Activated T-cell treated with anti-CD3 and anti-CD28 coated beads for 24 hours (primary cell): ENCODE data around the gene DENND1C.
A peak's percentile ranks its signal among the peaks of the same experiment; 100 is the strongest.
"Not testable (repeated sequence)": the region's sequence is repeated elsewhere in the genome, so short reads cannot be mapped to it uniquely, and the experiment has no call there.

Experiments
- DNase-seq: peaks from one replicate; pipeline ENCODE4 v3.0.0-alpha.2; 2020; ENCODE audit warnings: low read depth

DENND1C gene

DNA sequence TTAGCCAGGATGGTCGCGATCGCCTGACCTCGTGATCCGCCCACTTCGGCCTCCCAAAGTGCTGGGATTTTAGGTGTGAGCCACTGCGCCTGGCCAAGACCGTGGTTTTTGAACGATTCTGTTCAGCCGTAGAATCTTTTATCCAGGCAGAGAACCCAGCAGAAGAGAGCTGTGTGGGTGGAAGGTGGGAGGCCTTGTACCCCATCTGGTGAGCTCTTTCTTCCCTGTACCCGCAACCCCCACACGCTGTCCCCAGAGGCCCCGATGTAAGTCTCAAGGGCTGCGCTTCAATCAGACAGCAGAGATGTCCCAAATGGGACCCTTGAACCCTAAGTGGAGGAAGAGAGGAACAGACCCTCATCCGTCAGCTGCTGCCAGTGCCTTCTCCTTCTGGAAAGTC, 25.7 kb downstream of the DENND1C start:
- no peak for DNase-seq

DNA sequence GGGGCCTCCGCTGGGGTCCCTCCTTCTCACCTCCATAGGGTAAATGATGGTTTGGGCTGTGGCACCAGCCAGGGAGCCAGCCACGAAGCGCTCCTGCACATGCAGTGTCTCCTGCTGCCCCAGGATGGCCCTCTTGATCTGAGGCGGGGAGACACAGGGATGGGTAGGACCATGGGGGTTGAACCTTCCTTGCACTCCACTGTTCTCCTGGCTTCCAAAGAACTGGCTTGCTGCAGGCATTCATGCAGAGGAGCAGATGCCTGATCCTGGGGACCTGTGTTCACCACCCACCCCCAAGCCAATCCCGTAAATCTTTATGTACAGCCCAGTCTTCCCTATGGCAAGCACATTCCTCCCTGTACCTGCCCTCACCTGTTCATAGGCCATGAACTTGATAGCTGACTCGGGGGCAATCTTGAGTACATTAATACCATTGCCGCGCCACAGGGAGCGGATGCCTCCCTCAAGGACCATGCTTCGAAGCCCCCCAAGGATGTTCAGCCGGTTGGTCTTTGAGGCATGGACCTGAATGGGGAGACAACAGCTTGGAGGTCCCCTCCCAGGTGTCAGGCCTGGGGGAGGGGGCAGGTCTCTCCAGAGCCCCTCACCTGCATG, 27.5 kb downstream of the DENND1C start:
- DNase-seq, result no peak

DNA sequence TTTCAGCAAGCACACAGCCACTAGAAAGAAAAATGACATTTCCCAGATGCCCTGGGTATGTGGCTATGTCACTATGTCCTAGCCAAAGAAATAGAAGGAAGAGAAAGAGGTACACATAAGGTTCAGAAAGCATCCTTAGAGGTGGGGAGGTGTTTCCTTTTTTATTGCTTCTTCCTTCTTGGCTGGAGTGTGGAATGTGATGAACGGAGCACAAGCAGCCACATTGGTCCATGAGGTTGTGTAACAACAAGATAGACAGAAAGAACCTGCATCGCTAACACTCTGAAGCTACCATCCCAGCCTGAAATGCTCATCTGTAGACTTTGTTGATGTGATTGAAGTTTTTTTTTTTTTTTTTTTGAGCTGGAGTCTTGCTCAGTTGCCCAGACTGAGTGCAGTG, 28.7 kb downstream of the DENND1C start:
- no peak for DNase-seq

DNA sequence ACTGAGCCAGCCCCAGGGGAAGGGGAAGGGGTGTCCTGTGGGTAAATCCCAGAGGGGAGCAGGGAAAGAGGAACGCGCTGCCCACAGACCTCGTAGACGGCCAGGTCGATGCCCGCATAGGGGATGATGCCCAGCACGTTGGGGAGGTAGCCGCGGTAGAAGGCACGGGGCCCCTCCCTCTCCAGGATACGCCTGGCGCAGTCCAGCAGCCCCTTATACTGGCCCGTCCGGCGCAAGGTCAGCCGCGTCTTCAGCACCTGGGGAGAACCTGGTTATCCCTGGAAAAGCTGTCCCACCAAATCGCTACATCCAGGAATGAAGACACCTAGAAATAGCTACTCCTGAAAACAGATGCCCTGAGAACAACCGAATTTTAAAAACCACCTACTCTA, 29.4 kb downstream of the DENND1C start:
- no peak for DNase-seq

DNA sequence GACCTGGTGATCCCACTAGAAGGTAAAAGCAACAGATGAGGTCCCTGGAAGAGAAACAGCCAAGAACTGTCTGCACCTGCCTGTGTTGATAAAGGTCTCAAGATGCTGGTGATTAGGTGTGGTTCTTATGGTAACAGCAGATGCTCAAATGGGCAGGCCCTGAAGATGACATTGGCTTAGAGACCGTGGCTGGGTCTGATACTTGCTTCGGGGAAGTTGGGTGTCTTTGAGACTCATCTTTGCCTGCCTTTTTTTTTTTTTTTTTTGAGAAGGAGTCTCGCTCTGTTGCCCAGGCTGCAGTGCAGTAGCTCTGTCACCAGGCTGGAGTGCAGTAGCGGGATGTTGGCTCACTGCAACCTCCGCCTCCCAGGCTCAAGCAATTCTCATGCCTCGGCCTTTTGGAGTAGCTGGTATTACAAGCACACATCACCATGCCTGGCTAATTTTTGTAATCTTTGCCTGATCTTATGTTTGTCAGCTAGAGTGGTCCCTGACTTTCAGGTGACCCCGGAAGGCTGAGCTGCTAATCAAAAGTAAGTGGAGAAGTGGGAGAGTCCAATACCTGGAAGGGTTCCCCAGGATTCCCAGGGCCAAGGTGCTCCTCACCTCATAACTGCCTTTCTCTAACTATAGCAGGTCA, 29.9 kb downstream of the DENND1C start:
- no peak for DNase-seq

DNA sequence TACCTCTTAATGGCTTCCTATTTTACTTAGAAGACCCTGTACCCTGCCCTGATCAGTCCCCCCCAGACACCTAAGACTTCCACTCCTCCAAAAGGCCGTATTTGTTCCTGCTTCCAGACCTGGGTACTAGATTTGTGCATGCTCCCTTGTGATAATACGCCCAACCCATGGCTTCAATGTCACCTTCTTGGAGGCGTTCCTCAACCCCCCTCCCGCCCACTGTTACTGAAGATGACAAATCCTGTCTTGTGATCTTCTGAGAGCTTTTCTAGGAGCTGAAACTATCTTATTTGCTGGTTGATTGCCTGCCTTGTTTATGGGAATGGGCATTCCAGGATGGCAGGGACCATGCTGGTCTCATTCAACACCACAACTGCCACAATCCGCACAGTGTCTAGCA, 31.4 kb downstream of the DENND1C start:
- no peak for DNase-seq

DNA sequence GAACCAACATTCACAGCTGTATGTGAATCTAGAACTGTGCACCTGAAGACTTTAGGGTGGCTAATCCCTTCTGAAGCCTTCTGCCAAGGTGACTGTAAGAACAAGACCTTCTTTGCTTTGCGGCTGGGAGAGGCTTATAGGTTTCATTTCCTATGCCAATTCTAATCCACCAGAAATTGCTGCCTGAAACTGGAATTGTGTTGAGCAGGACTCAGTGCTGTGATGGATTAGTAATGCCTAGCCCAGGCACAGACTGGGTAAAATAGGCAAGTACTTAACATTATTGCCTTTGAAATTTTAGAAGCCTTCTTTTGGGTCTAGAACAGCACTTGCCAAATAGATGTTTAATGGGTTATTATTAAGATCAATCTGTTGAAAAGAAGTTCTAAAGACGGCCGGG, 33.5 kb downstream of the DENND1C start:
- no peak for DNase-seq

DNA sequence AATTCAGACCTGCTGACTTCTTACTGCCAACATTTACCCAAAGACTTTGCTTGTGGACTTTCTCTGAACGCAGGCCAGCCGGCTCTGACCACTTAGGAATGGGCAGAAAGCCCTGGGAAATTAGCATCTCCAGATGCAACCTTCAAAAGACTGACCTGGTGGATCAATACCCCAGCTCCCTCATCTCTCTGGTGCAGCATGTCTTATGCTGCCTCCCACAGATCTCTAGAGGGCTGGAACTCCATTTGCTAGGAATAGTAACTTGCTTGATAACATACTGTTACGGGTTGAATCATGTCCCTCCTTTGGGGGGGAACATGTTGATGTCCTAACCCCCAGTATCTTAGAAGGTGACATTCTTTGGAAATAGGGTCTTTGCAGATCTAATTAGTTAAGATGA, 35.1 kb downstream of the DENND1C start:
- no peak for DNase-seq

DNA sequence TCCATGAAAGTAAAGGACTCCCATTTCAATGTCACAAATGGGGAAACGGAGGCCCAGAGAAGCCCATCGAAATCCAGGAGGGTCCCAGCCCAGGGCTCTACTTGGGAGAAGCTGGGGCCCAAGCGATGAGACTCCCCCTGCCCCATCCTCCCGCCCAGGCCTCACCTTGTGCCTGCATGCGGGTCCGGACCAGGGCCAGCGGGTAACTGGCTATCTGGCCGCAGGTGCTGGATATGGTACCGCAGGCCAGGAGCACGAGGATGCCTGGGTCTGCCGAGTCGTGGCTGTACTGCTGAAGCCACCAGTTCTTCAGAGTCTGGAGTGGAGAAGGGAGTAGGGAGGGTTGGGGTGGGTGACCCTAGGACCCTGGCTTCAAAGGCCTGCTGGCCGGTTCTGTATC, 37.6 kb downstream of the DENND1C start:
- no peak for DNase-seq

DNA sequence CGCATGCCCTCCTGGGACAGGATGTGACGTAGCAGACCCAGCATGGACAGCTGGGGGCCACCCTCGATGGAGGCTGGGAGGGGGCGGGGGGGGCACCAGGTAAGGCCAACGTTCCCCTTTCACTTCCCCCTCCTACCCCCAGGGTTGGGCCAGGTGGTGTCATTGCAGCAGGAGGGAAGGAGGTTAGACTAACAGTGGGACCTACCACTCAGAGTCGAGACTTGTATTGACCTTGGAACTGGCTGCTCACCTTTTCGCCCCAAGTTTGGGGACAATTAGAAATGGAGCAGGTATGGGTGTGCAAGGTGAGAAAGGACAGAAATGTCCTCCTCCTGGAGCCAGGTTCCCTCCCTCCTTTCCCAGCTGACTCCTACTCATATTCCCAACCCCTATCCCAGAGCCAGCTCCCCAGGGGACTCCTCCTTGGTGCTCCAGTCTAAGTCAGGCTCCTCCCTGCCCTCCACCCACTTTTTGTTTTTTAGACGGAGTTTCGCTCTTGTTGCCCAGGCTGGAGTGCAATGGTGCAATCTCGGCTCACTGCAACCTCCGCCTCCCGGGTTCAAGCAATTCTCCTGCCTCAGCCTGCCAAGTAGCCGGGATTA, 39.4 kb downstream of the DENND1C start:
- DNase-seq, result no peak

DNA sequence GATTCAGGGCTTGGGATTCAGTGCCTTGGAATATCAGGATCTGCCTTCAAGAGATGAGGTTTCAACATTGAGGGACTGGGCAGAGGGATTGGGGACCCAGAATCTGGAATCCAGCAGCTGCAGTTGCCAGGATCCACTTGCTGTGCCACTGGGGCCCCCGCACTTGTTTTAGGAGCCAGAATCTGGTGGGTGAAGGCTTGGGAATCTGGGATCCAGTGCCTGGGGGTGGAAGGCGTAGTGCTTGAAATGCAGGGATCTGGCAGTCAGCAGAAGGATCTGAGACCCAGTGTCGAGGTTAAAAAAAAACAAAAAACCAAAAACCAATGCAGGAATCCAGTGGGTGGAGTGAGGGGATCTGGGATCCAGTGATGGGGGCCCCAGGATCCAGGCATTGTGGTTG, 40.7 kb downstream of the DENND1C start:
- DNase-seq, result no peak

DNA sequence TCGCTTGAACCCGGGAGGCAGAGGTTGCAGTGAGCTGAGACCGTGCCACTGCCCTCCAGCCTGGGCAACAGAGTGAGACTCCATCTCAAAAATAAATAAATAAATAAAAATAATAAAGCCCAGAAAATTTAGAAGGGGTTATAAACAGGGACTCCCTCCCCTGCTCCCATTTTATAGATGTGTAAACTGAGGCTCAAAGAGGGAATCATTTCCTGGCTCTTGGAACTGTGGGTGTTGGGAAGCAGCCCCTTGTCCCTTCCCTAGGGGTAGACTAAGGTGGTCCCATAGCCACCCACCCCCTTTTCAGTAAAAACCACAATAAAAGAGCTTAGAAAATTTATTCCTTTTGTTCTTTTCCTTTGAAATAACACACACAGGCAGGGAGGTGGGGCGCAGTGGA, 41.8 kb downstream of the DENND1C start:
- no peak for DNase-seq

DNA sequence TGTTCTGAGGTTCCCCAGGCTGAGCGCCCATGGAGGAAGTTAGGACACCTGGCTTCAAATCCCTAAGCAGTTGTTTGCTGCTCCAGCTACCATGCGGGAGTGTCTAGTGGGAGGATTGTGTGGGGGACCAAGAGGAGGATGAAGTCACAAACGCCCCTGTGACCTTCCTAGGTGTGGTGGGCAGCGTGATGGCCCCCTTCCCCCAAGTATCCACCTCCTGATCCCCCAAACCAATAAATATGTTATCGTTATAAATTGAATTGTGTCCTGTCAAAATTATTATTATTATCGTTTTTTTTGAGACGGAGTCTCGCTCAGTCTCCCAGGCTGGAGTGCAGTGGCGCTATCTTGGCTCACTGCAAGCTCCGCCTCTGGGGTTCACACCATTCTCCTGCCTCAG, 47.9 kb downstream of the DENND1C start, which contains the start of gene SLC25A41:
TSS of gene SLC25A41 (minus strand) at position 101 of the 400 bp plus-strand sequence. CDS start at position 31, 70 bp downstream.
- DNase-seq, result no peak

DNA sequence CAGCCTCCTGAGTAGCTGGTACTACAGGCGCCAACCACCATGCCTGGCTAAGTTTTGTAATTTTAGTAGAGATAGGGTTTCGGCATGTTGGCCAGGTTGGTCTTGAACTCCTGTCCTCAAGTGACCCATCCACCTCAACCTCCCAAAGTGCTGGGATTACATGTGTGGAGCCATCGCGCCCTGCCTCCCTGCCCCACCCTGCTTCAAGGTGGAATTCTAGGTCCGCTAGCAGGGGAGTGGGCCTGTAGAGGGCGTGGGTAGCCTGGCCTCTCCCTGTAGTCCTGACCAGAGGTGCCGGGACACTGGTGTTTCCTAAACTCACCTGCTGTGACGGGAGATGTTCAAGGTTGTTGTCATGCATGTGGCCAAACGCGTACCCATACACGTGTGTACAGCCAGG, 48.4 kb downstream of the DENND1C start:
- no peak for DNase-seq

DNA sequence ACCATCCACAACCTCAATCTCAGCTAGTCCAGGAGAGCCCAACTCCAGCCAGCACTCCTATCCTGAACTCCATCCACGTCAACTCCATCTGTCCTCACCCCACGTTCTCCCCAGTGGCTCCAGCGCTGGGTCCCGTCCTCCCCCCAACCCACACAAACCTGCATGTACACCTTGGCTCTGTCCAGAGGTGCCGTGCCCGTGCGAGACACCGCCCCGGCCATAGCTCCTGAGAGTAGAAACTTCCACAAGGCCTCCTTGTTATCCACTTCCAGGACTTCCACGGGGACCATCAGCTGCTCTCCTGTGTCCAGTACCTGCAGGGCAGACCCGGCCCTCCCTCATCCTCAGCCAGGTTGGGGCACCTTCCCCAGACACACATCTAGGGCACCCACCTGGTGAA, 49.7 kb downstream of the DENND1C start:
- DNase-seq, result no peak

DNA sequence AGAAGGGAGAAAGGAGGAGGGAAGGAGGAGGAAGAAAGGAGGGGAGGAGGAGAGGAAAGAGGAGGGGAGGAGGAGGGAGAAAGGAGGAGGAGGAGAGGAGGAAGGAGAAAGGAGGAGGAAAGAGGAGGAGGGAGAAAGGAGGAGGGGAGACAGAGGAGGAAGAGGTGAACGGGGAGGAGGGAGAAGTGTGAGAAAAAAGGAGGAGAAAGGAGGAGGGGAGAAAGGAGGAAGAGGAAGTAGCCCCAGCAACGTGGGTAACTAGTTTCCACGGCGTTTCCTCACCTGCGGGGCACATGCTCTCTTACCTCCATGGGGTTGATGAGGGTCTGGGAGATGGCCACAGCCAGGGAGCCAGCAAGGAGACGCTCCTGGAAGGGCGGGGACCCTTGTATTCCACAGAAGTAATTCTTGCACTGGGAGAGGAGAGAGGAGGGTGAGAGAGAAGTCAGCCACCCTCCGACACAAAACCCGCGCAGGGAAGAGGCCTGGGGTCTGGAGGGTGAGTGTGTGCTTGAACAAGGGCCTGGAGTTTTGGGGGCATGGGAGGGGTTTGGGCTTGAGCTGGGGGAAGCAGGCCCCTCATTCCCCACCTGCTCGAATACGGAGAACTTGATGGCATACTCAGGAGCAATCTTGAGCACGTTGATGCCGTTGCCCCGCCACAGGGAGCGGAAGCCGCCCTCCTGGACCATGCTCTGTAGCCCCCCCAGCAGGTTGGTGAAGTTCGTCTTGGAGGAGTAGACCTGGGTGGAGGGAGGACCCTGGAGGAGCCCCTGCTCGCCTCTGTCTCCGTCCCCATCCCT, 52.0 kb downstream of the DENND1C start:
- DNase-seq, result no peak

DNA sequence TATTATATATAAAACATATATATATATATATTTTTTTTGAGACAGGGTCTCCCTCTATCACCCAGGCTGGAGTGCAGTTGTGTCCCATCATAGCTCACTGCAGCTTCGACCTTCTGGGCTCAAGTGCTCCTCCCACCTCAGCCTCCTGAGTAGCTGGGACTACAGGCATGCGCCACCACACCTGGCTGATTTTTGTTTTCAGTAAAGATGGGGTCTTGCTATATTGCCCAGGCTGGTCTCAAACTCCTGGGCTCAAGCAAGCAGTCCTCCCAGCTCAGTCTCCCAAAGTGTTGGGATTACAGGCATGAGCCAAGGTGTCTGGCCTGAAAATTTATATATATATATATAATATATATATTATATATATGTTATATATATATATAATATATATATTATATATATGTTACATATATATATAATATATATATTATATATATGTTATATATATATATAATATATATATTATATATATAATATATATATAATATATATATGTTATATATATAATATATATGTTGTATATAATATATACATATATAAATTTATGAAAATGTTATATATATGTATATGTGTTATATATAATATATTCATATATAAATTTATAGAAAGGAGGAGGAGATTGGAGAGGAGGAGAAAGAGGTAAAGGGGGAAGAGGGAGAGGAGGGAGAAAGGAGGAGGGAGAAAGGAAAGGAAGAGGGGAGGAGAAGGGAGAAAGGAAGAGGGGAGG, 52.7 kb downstream of the DENND1C start:
- not testable (repeated sequence) for DNase-seq

DNA sequence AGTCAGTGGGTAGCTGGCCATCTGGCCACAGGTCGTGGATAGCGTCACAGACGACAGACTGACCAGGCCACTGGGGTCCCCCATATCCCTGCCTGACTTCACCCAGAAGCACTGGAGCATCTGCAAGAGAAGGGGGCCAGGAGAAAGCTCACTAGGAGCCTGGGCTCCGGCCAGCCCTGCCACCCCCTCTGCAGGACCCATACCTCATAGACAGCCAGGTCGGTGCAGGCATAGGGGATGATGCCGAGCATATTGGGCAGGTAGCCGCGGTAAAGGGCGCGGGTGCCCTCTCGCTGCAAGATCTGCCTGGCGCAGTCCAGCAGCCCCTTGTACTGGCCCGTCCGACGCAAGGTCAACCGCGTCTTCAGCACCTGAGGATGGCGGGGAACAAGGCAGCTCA, 54.5 kb downstream of the DENND1C start:
- DNase-seq, result no peak

DNA sequence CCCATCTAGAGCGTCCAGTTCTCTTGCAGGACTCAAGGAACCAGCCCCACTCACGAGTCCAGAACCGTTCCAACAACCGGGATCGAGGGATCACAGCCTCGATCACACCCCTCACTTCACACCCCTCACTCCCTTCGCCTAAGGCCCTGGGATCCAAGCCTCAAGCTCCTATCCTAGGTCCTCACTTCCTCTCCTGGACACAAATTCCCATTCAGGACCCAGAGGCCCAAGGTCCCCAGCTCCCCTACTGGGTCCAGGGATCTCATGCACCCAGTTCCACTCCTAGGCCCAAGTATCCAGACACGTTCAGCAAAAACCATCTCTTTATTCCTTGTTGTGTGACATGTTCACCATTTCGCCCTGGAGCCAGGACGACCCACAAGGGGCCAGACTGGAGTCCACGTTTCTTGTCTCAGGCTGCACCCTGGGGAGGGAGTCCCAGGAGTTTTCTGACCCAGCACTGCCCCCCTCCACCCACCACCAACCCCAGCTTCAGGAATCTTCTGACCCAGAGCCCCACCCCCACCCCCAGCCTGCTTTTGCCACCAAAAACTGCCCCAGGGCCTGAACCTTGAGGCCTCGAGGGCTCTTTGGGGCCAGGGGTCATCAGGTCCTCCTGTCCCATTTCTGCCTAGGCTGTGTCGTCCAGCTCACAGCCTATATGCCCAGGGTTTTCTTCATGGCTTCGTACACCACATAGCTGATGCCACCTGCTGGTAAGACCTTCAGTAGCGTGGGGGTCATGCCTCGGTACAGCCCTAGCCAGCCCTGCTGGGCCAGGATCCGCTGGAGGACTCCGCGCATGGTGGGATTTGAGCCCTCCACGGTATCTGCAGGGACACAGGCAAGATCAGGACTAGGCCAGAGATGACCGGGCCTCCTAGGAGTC, 55.6 kb downstream of the DENND1C start:
- DNase-seq, result no peak

DNA sequence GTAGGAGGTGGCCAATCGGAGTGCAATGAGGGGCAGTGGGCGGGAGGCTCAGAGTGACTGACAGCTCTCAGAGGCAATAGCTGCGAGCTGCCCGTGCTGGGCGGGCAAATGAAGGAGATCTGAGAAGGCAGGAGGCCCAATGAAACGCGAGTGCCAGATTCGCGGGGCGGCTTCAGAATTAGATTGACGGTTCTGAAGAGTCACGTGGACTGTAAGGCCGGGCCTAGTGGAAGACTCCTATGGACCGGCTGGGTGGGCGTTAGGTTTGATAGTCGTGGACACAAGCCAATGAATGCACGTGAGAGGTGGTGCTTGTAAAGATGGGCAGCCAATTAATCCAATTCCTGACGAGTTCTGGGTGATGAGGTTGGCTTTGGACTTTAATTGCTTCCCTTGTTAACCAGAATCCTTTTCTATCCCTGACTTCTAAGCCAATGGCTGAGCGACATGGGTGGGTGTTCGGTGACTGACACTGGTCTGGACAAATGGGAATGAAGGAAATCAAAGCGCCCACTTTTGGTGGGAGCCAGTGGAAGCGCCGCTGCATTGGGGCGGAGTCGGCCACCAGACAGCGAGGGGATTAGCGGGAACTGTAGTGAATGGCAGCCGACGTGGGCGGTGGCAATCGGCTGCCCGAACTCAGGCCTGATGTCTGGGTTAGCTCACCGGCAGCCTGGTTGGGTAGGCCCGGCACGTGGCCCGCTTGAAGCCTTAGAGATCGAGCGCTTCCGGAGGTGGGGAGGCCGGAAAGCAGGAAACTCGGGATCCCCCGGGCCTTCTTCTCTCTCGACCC, 56.5 kb downstream of the DENND1C start:
- peak; percentile 99 for DNase-seq
